ENCODE results near the gene TOX2.

DNA sequence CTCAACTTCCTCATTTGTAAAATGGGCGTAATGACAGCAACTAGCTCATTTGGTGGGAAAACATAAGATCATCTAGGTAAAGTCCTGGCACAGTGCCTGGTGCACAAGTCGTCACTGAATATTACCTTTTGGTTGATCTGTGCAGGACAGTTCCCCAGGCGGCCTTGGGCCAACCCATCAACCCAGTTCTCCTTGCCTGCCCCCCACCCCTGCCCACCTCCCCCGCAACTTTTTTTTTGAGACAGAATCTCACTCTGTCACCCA, 173.1 kb downstream of the TOX2 start:
- TF ChIP-seq CTCF (tag by site-specific recombination; IDR thresholded peaks at IDR 0.05) = no peak
- no peak for TF ChIP-seq ZNF529 (tag by site-specific recombination; IDR thresholded peaks at IDR 0.05; ENCODE audit: insufficient replicate concordance)
- no peak for TF ChIP-seq ZNF10 (tag by site-specific recombination; IDR thresholded peaks at IDR 0.05)
- no peak for TF ChIP-seq YY1 (tag by site-specific recombination; IDR thresholded peaks at IDR 0.05)
- no peak for TF ChIP-seq MEIS1 (CRISPR knock-in tag; IDR thresholded peaks at IDR 0.05; ENCODE audit: borderline replicate concordance)
- TF ChIP-seq ZNF350 (tag by site-specific recombination; IDR thresholded peaks at IDR 0.05) = no peak
- no peak for TF ChIP-seq ZNF324 (tag by site-specific recombination; IDR thresholded peaks at IDR 0.05)
- no peak for TF ChIP-seq ZNF639 (tag by site-specific recombination; IDR thresholded peaks at IDR 0.05)
- TF ChIP-seq, protein P1, sequence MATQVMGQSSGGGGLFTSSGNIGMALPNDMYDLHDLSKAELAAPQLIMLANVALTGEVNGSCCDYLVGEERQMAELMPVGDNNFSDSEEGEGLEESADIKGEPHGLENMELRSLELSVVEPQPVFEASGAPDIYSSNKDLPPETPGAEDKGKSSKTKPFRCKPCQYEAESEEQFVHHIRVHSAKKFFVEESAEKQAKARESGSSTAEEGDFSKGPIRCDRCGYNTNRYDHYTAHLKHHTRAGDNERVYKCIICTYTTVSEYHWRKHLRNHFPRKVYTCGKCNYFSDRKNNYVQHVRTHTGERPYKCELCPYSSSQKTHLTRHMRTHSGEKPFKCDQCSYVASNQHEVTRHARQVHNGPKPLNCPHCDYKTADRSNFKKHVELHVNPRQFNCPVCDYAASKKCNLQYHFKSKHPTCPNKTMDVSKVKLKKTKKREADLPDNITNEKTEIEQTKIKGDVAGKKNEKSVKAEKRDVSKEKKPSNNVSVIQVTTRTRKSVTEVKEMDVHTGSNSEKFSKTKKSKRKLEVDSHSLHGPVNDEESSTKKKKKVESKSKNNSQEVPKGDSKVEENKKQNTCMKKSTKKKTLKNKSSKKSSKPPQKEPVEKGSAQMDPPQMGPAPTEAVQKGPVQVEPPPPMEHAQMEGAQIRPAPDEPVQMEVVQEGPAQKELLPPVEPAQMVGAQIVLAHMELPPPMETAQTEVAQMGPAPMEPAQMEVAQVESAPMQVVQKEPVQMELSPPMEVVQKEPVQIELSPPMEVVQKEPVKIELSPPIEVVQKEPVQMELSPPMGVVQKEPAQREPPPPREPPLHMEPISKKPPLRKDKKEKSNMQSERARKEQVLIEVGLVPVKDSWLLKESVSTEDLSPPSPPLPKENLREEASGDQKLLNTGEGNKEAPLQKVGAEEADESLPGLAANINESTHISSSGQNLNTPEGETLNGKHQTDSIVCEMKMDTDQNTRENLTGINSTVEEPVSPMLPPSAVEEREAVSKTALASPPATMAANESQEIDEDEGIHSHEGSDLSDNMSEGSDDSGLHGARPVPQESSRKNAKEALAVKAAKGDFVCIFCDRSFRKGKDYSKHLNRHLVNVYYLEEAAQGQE (tag by site-specific recombination; IDR thresholded peaks at IDR 0.05) = no peak
- no peak for TF ChIP-seq ZFHX2 (tag by site-specific recombination; conservative IDR thresholded peaks at IDR 0.05)
- no peak for TF ChIP-seq ZFP41 (tag by site-specific recombination; IDR thresholded peaks at IDR 0.05; ENCODE audit: borderline replicate concordance)
- TF ChIP-seq ZNF561 (tag by site-specific recombination; IDR thresholded peaks at IDR 0.05; ENCODE audit: borderline replicate concordance) = no peak

Measured in HEK293 (cell line).